Stimulated activated CD8-positive, alpha-beta memory T cell treated with anti-CD3 and anti-CD28 coated beads, Interleukin-7, amount 100 ng/mL, for 4 hours (primary cell): ENCODE measurements around the gene PRDM10.

Experiments
- DNase-seq, 2 donors: peaks; one replicate each; pipeline ENCODE4 v3.0.0-alpha.2; 2020; ENCODE audit warnings: low read depth in 2 of 2

PRDM10 gene

GRCh38 chr11:129946256-129946655 lies 56.4 kb downstream of the PRDM10 start:
- DNase-seq: no peak

GRCh38 chr11:129945373-129945772 lies 57.3 kb downstream of the PRDM10 start:
- no peak for DNase-seq

- no peak for DNase-seq
Measured at GRCh38 chr11:129944696-129945095, 57.9 kb downstream of the PRDM10 start.

- no peak for DNase-seq
Measured at GRCh38 chr11:129943036-129943435, 59.6 kb downstream of the PRDM10 start.

- DNase-seq: no peak
Measured at GRCh38 chr11:129939510-129939909, 63.1 kb downstream of the PRDM10 start.

- DNase-seq: no peak
Measured at GRCh38 chr11:129938764-129939163, 63.9 kb downstream of the PRDM10 start.

- no peak for DNase-seq
Measured at GRCh38 chr11:129937592-129938238, 64.9 kb downstream of the PRDM10 start.

GRCh38 chr11:129935723-129936122 lies 66.9 kb downstream of the PRDM10 start:
- DNase-seq: no peak

GRCh38 chr11:129933891-129934290 lies 68.7 kb downstream of the PRDM10 start:
- no peak for DNase-seq

- DNase-seq: no peak
Measured at GRCh38 chr11:129933262-129933661, 69.4 kb downstream of the PRDM10 start.

- DNase-seq: no peak
Measured at GRCh38 chr11:129932381-129933067, 70.1 kb downstream of the PRDM10 start.

- no peak for DNase-seq
Measured at GRCh38 chr11:129930743-129931142, 71.9 kb downstream of the PRDM10 start.

GRCh38 chr11:129930296-129930695 lies 72.3 kb downstream of the PRDM10 start:
- DNase-seq: no peak

GRCh38 chr11:129929721-129930120 lies 72.9 kb downstream of the PRDM10 start:
- no peak for DNase-seq

- no peak for DNase-seq
Measured at GRCh38 chr11:129928923-129929692, 73.5 kb downstream of the PRDM10 start.

GRCh38 chr11:129922674-129923073 lies 80.0 kb downstream of the PRDM10 start:
- DNase-seq: no peak

GRCh38 chr11:129918361-129918760 lies 84.3 kb downstream of the PRDM10 start:
- DNase-seq: no peak

GRCh38 chr11:129917231-129917630 lies 85.4 kb downstream of the PRDM10 start:
- no peak for DNase-seq

GRCh38 chr11:129911298-129911697 lies 91.3 kb downstream of the PRDM10 start:
- no peak for DNase-seq

GRCh38 chr11:129910360-129910759 lies 92.3 kb downstream of the PRDM10 start:
- DNase-seq: no peak

- DNase-seq: no peak
Measured at GRCh38 chr11:129905402-129905801, 97.2 kb downstream of the PRDM10 start.

- no peak for DNase-seq
Measured at GRCh38 chr11:129896062-129896461, 106.6 kb downstream of the PRDM10 start.
